GM18517 (cell line): Measurements from ENCODE around the gene SLC27A1.
A peak's percentile ranks its signal among the peaks of the same experiment; 100 is the strongest.

Experiments
- ATAC-seq: cut with Tn5 transposase; IDR thresholded peaks from one replicate; pipeline ENCODE4 v1.9.1; 2021; ENCODE audit warnings: mild to moderate bottlenecking, moderate library complexity; ENCODE audit not compliant: unreplicated experiment

The SLC27A1 gene

DNA sequence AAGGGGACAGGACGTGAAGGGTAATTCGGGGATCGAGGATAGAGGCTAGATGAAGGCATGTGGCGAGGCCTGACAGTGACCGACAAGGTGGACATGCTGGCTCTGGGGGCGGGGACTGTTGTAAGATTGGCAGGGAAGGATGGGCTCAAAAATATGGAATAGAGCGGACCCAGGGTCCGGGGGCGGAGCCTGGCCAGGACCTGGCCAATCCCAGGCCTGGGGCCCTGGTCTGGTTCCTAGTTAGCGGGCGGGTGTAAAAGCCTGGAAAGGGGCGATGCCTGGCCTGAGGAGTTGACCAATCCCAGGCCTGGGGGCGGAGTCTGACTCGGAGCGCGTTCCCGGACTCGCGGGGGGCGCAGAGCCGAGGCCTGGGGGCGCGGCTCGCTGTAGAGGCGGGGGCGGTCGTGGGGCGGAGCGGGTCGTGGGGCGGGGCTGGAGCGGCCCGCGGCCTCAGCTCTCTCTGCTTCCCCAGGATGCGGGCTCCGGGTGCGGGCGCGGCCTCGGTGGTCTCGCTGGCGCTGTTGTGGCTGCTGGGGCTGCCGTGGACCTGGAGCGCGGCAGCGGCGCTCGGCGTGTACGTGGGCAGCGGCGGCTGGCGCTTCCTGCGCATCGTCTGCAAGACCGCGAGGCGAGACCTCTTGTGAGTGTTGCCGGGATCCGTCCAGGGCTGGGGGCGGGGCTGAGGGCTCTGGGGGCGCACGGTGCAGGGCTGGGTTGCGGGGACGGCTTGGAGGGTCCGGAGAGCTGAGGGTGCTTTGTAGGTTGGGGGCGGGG lies at the start of gene SLC27A1:
TSS of gene SLC27A1 (plus strand) at position 457 of the 774 bp plus-strand sequence. CDS start at position 474, 17 bp downstream.
- ATAC-seq = peak; percentile 63

- ATAC-seq = no peak
These were observed 48.4 kb upstream of the SLC27A1 start for GRCh38 chr19:17421942-17422341.

GRCh38 chr19:17423429-17424208 lies 46.7 kb upstream of the SLC27A1 start:
- no peak for ATAC-seq

GRCh38 chr19:17424743-17425365 lies 45.5 kb upstream of the SLC27A1 start:
- ATAC-seq = no peak

- no peak for ATAC-seq
These were observed 40.6 kb upstream of the SLC27A1 start for GRCh38 chr19:17429641-17430113.

GRCh38 chr19:17431417-17431816 lies 38.9 kb upstream of the SLC27A1 start:
- ATAC-seq = no peak

DNA sequence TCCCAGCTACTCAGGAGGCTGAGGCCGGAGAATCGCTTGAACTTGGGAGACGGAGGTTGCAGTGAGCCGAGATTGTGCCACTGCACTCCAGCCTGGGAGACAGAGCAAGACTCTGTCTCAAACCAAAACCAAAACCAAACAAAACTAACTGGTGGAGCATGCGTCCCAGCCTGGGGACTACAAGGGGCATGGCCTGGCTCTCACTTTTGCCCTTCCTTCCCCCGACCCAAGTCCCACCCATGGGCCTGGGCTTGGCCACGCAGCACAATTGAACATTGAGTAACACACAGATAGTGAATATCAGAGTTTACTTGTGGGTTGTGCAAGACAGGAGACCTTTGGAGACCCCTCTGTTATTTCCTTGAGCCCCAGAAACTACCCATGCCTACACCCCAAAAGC lies 35.1 kb upstream of the SLC27A1 start:
- ATAC-seq = no peak

DNA sequence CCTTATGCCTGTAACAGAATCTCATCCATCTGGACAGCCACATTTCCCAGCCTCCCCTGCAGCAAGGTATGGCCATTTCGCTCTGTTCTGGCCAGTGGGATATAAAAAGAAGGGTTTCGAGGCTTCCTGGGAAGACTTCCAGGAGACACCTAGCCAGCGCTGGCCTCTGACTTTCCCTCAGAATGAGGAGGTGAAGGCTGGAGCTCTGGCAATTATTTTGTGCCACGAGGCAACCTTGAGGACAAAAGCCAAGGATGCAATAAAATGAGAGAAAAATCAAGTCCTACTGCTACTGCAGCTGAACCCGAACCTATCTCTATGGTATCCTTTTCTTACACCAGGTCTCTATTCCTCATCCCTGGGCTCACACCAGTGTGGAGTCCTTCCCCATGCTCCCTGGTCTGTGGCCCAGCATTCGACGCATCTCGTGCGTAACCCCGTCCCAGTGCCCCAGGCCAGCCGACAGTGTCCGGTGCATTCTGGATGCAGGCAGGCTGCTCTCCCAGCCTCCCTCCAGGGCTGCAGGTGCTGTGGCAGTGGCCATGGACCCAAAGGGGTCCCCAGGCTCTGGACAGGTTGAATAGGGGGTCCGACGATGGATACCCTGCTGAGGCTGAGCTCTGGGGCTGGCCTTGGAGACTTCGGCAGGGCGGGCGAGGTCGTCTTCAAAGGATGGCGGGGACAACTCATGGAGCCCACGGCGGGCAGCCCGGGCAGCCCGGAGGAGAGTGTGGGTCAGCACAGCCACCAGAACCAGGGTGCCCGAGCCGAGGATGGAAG lies 34.0 kb upstream of the SLC27A1 start:
- no peak for ATAC-seq

- no peak for ATAC-seq
These were observed 33.5 kb upstream of the SLC27A1 start for GRCh38 chr19:17436874-17437267.

DNA sequence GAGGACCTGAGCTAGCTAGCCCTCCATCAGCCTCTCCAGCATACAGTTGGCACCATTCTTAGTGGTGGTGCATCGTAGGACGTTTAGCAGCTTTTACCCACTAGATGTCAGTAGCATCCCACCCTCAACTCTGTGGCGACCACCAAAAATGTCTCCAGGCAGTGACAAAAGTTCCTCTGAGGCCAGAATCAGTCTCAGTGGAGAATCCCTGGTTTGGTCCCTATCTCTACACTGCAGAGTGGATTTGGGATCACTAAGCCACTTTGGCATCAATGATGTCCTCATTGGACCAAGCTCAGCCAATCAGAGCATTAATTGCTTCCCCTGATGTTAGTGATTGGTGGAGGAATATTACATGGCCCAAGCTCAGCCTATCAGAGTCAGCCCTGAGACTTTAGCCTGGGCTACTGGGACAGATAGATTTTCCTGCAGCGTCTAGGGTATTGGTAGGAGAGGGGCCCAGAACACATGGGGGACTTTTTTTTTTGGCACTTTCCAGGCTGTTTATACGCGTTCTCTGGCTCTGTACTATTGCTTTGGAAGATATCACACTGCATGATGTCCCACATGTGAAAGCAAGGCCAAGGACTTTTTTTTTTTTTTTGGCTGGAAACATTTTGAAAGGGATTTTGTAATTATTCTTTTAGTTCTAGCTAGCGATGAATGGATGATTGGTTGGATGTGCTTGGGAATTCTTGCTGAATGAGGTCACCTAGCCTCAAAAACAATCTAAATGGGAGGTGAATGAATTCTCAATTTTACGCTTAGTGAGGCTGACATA lies 28.9 kb upstream of the SLC27A1 start:
- ATAC-seq = no peak

- no peak for ATAC-seq
These were observed 24.7 kb upstream of the SLC27A1 start for GRCh38 chr19:17445526-17446165.

DNA sequence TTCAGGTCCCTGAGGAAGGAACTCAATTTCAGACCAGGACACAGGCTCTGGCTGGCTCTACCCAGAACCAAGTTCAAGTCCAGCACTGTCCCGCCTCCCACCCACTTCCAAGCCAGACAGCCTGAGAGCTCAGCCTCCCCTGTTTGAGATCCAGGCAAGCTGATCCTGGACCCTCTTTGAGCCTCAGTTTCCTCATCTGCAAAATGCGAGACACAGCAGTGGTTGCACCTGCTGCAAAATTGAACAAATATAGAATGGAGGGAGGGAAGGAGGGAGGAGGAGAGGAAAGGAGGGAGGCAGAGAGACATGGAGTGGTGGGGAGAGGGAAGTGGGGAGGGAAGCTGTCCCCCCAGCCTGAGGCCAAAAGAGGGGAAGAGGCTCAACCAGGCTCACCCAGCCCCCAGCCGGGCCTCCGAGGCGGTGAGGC lies 22.6 kb upstream of the SLC27A1 start:
- no peak for ATAC-seq

DNA sequence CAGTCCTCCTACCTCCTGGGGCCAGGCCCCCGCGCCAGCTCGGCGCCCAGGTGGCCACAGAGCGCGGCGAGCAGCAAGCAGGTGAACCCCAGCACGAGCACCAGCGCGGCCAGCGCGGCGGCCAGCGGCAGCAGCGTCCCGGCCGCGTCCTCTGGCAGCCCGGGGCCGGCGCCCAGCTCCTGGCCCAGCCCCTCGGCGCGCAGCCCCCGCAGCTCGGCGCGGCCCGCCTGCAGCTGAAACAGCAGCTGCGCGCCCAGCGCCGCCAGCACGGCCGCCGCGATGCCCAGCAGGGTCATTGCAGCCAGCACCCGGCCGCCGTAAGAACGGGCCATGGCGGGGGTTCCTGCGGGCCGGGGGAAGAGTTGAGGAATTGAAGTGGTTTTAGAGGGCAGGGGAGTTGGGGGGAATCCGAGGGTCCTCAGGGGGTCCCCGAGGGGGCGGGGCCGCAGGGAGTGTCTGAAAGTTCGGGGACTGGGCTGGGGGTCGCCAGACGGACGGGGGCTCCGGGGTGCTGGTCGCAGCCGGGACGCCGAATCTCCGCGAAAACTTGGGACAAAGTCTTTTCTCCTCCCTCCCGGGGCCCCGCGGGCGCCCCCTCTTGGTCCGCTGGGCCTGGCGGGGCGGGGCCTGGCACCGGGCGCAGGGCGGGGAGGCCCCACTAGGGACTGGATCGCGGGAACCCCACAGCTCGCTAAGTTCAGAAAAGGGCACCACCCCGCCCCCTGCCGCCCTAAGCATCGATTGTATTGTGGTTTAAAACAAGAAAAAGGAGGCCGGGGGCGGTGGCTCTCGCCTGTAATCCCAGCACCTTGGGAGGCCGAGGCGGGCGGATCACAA lies 22.0 kb upstream of the SLC27A1 start, which contains the start of gene TMEM221:
TSS of gene TMEM221 (minus strand) at position 538 of the 837 bp plus-strand sequence. CDS start at position 332, 206 bp downstream.
- ATAC-seq = no peak

DNA sequence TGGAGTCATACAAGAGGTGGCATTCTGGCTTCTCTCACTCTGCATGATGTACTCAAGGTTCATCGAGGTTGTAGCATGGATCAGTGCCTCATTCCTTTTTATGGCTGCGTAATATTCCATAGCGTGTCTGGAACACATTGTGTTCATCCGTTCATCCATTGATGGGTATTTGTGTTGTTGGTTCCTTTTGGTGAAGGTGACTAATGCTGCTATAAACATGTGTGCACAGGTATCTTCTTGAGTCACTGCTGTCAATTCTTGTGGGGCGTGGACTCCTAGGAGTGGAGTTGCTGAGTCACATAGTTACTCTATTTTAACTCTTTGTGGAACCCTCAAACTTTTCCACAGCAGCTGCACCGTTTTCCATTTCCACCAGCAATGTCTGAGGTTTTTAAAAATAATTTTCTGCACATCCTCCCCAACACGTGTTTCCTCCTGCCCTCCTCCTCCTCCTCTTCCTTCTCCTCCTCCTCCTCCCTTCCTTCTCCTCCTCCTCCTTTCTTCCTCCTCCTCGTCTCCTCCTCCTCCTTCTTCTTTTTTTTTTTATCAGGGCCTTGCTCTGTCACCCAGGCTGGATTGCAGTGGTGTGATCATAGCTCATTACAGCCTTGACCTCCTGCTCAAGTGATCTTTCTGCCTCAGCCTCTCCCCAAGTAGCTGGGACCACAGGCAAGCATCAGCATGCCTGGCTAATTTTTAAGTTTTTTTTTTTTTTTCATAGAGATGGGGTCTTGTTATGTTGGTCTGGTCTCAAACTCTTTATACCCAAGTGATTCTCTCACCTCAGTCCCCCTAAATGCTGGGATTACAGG lies 19.9 kb upstream of the SLC27A1 start:
- no peak for ATAC-seq

DNA sequence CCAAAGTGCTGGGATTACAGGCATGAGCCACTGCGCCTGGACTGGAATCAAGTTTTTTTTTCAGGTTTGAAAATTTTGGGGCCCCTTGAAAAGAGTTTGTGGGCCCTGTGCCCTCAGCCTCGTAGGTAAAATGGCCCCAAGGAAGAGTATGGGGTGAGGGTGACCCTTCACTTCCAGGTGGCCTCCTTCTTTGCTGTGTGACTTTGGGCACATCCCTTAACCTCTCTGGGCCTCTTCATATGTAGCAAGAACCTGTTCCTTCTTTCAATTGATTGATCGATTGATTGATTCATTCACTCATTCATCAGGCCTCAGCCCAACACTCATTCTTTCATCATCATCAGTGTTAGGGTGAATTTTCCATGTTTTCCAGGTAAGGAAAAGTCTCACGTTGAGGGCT lies 18.5 kb upstream of the SLC27A1 start:
- ATAC-seq = no peak

DNA sequence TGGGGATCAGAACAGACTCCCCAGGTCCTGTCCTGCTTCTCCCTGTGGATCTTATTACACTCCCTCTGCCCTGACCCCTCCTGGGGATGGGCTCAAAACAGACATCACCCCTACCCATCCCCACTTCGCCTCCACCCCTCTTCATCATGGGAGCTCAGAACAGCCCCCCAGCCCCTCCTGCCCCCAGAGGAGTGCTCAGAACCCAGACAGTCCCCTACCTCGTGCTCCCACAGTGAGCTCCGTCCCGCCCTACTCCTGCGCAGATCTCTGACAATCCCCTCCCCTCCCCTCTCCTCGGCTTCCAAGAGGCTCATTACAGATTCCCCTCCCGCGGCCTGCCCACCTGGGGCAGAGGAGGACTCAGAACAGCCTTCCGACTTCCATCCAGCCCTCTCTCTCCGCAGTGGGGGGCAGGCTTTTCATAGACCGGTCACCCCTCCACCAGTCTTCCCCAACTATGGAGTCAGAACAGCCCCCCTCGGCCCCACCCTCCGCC lies 15.7 kb upstream of the SLC27A1 start:
- ATAC-seq = no peak

DNA sequence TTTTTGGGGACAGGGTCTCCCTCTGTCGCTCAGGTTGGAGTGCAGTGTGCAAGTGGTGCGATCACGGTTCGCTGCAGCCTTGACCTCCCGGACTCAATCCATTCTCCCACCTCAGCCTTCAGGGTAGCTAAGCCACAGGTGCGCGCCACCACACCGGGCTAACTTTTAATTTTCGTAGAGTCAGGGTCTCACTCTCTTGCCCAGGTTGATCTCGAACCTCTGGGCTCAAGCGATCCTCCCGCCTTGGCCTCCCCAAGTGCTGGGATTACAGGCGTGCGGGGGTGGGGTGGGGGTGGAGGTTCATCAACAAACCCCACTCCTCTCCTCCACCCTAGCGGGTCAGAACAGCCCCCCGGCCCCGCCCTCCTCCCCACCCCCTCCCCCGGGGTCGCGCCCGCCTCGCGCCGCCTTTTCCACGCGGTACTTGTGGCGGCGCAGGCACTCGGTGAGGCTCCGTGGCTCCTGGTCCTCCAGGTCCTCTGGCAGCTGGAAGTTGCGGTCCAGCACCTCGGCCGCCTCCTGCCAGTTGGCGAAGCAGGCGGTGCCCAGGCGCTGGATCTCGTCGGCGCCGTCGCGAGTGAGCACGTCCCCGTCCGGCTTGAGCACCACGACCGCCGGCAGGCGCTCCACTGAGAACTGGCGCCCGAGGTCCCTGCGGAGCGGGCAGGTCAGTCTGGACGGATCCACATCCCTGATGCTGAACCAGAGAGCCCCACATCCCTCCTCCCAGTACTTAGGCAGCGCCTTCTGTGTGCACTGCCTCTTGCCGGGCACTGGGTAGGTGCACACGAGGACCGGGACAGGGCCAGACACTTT lies 14.8 kb upstream of the SLC27A1 start:
- no peak for ATAC-seq
